ENCODE measurements around the gene SLC39A11. TPM values are rescaled to one million over a fixed set of nuclear protein-coding genes. Genes with fewer than 3 reads are reported as not detected.

SLC39A11 gene
- total RNA-seq, 1 experiment from 2014 or later = 46.4 TPM

- TF ChIP-seq ZBTB33 (IDR thresholded peaks at IDR 0.05; ENCODE audit: extremely low read depth, insufficient replicate concordance, low read length) (no peak), EGR1 (IDR thresholded peaks at IDR 0.05; ENCODE audit: low read depth) (no peak), RAD21 (IDR thresholded peaks at IDR 0.05; ENCODE audit: low read depth) (no peak), SIN3A (IDR thresholded peaks at IDR 0.05; ENCODE audit: low read depth) (no peak), SRF (IDR thresholded peaks at IDR 0.05; ENCODE audit: low read depth) (no peak), ATF3 (IDR thresholded peaks at IDR 0.05) (no peak), MAX (IDR thresholded peaks at IDR 0.05) (no peak), EZH2phosphoT487 (IDR thresholded peaks at IDR 0.05; ENCODE audit: borderline replicate concordance) (no peak), YY1 (IDR thresholded peaks at IDR 0.05; ENCODE audit: extremely low read depth, insufficient replicate concordance, low read depth, low read length) (no peak), ZFX (IDR thresholded peaks at IDR 0.05) (no peak)
These were observed 138.9 kb downstream of the SLC39A11 start (continued) for GRCh38 chr17:72953621-72954020.

- BruUV-seq (replicated peaks) = no TSS peak
- DNase-seq (ENCODE audit: low read depth, low spot score) = no peak
- Histone ChIP-seq H3K9me3 (ENCODE audit: control insufficient read depth in 1 of 2, insufficient read depth in 1 of 2, low read depth in 1 of 2, low read length in 2 of 2) (no peaks in the 10 kb centered on the region), H3K79me2 (ENCODE audit: insufficient read depth, low read length) (no peaks in the 10 kb centered on the region), H3K9ac (ENCODE audit: low read length) (no peak overlapping the region), H3K27me3 (ENCODE audit: insufficient read depth, low read length) (no peaks in the 10 kb centered on the region), H3K4me1 (ENCODE audit: control insufficient read depth in 1 of 2, insufficient read depth in 2 of 2, low read length in 2 of 2) (peaks cover 0 to 19% of the 10 kb centered on the region in 2 experiments; a peak in 1 of 4 replicates), H3K4me2 (ENCODE audit: low read length) (no peak overlapping the region), H4K20me1 (ENCODE audit: insufficient read depth) (no peaks in the 10 kb centered on the region), H3K27ac (ENCODE audit: low read depth, low read length) (no peak overlapping the region), H3K36me3 (ENCODE audit: control insufficient read depth in 1 of 2, insufficient read depth in 2 of 2, low read length in 2 of 2) (no peaks in the 10 kb centered on the region), H2AFZ (ENCODE audit: low read depth, low read length, poor library complexity, severe bottlenecking) (no peak overlapping the region), H3K4me3 (replicated peaks in 1 of 2; ENCODE audit: low read depth in 1 of 2, low read length in 2 of 2) (no peak overlapping the region), H3K9me2 (ENCODE audit: insufficient read depth) (no peaks in the 10 kb centered on the region)
- no peak; the same call in 1 of the 2 replicates for ATAC-seq
- RAD21 ChIA-PET (ENCODE audit: low non-redundant PET in 1 of 2, low total read pairs in 2 of 2, uncharacterized antibody in 2 of 2, unreplicated experiment in 2 of 2) = no interaction called here
- CTCF ChIA-PET = no interaction called here
- POLR2A ChIA-PET = no interaction called here
- intact Hi-C loops (cut with micrococcal nuclease) = no loop called here
- TF ChIP-seq JUND (IDR thresholded peaks at IDR 0.05) = peak; percentile 47
- no peak for TF ChIP-seq ELF1 (IDR thresholded peaks at IDR 0.05; ENCODE audit: borderline replicate concordance, low read depth)
- TF ChIP-seq ATF3 (IDR thresholded peaks at IDR 0.05) = no peak
- TF ChIP-seq CBX3 (IDR thresholded peaks at IDR 0.05; ENCODE audit: low read depth) = no peak
- no peak for TF ChIP-seq POLR2AphosphoS5 (IDR thresholded peaks at IDR 0.05; ENCODE audit: low read depth, low read length)
- TF ChIP-seq SIN3A (IDR thresholded peaks at IDR 0.05; ENCODE audit: low read depth) = no peak
- no peak for TF ChIP-seq SP1 (IDR thresholded peaks at IDR 0.05; ENCODE audit: low read depth)
- peak; percentile 47; the same call in 1 of the 2 replicates for TF ChIP-seq FOSL1 (IDR thresholded peaks at IDR 0.05; ENCODE audit: low read depth)
These were observed 139.7 kb downstream of the SLC39A11 start for GRCh38 chr17:72952641-72953315.
